HepG2 (cell line): ENCODE measurements around the gene APCDD1L. TPM values are rescaled to one million over a fixed set of nuclear protein-coding genes. Genes with fewer than 3 reads are reported as not detected.
A peak's percentile ranks its signal among the peaks of the same experiment; 100 is the strongest.

Experiments
- ATAD3A ChIP-seq: sonication (generic); formaldehyde crosslinking; IDR thresholded peaks from 2 replicates; pipeline ENCODE4 v1.4.0; 2020; ENCODE audit warnings: missing genetic modification reagents
- CHD4 ChIP-seq: fragments of 200-600 bp; sonication (generic); IDR thresholded peaks from 2 replicates; pipeline ENCODE4 v1.7.0; 2017; ENCODE audit warnings: mild to moderate bottlenecking, low read length, borderline replicate concordance
- EED ChIP-seq: sonication (generic); formaldehyde crosslinking; IDR thresholded peaks from 2 replicates; pipeline ENCODE4 v1.5.0; 2020; ENCODE audit warnings: mild to moderate bottlenecking, missing genetic modification reagents
- FOXK2 ChIP-seq: fragments of 450-650 bp; IDR thresholded peaks from 2 replicates; pipeline ENCODE4 v1.6.1; 2016
- HDAC1 ChIP-seq: sonication (generic); formaldehyde crosslinking; IDR thresholded peaks from 2 replicates; pipeline ENCODE4 v1.5.1; 2020; ENCODE audit warnings: mild to moderate bottlenecking, missing genetic modification reagents
- ISX ChIP-seq: sonication (generic); formaldehyde crosslinking; conservative IDR thresholded peaks from 2 replicates; pipeline ENCODE4 v1.5.0; 2020; ENCODE audit warnings: missing genetic modification reagents
- KDM2A ChIP-seq: sonication (generic); formaldehyde crosslinking; IDR thresholded peaks from 2 replicates; pipeline ENCODE4 v1.4.0; 2020; ENCODE audit warnings: low read depth, missing genetic modification reagents, borderline replicate concordance
- NFKB2 ChIP-seq: sonication (generic); formaldehyde crosslinking; IDR thresholded peaks from 2 replicates; pipeline ENCODE4 v1.4.0; 2020; ENCODE audit warnings: missing genetic modification reagents, borderline replicate concordance
- PHB2 ChIP-seq: fragments of 450-650 bp; IDR thresholded peaks from 2 replicates; pipeline ENCODE4 v1.6.1; 2018; ENCODE audit not compliant: partially characterized antibody
- TAF15 ChIP-seq: fragments of 200-400 bp; formaldehyde crosslinking; IDR thresholded peaks from one replicate; pipeline ENCODE4 v1.6.1; 2018; ENCODE audit warnings: mild to moderate bottlenecking, low read depth, low read length; ENCODE audit not compliant: poor library complexity, severe bottlenecking
- TEAD3 ChIP-seq: optimal IDR thresholded peaks from 2 replicates; pipeline ENCODE3; 2016; ENCODE audit warnings: borderline replicate concordance
- YEATS2 ChIP-seq: sonication (generic); formaldehyde crosslinking; IDR thresholded peaks from 2 replicates; pipeline ENCODE4 v1.4.0; 2020; ENCODE audit warnings: missing genetic modification reagents, borderline replicate concordance
- ZFP90 ChIP-seq: sonication (generic); formaldehyde crosslinking; IDR thresholded peaks from 2 replicates; pipeline ENCODE4 v1.8.0; 2022; ENCODE audit warnings: missing genetic modification reagents, mild to moderate bottlenecking, inconsistent platforms, borderline replicate concordance
- ZNF121 ChIP-seq: sonication (generic); formaldehyde crosslinking; IDR thresholded peaks from 2 replicates; pipeline ENCODE4 v1.5.0; 2020; ENCODE audit warnings: mild to moderate bottlenecking, missing genetic modification reagents
- ZNF382 ChIP-seq: sonication (generic); formaldehyde crosslinking; IDR thresholded peaks from 2 replicates; pipeline ENCODE4 v1.5.0; 2020; ENCODE audit warnings: missing genetic modification reagents, mild to moderate bottlenecking, borderline replicate concordance
- ZNF616 ChIP-seq: sonication (generic); formaldehyde crosslinking; IDR thresholded peaks from 2 replicates; pipeline ENCODE4 v1.5.0; 2020; ENCODE audit warnings: low read depth, mild to moderate bottlenecking, missing genetic modification reagents
- ZNF883 ChIP-seq: sonication (generic); formaldehyde crosslinking; IDR thresholded peaks from 2 replicates; pipeline ENCODE4 v1.5.1; 2020; ENCODE audit warnings: mild to moderate bottlenecking, missing genetic modification reagents; ENCODE audit errors: not compliant biosample characterization
- polyA plus RNA-seq, 8 experiments: library from polyadenylated mRNA; depleted of rRNA in 3 of 8; stranded (reverse) in 7 of 8; unstranded in 1 of 8; fragments of >200 nt; fragmentation: Illumina TruSeq in 4 of 8; extraction: Trizol in 4 of 8; gene quantifications; 2 replicates each; pipeline versions ENCODE4 v1.2.1 to v1.2.3, GENCODE V29; 2011 to 2016; ENCODE audit warnings: low read depth in 4 of 8, missing spikeins in 1 of 8, mixed read lengths in 1 of 8; ENCODE audit not compliant: insufficient read depth in 1 of 8
- total RNA-seq, 5 experiments: library from RNA; depleted of rRNA; stranded (reverse); fragments of >200 nt; fragmentation: Illumina TruSeq; extraction: Trizol; gene quantifications; 2 replicates each; pipeline ENCODE4 v1.2.3, GENCODE V29; 2016; ENCODE audit warnings: low read depth in 1 of 5
- TF ChIP-seq, protein P1 (sequence below): sonication (generic); formaldehyde crosslinking; IDR thresholded peaks from 2 replicates; pipeline ENCODE4 v1.8.1; 2023; ENCODE audit warnings: mild to moderate bottlenecking, missing genetic modification reagents
- TF ChIP-seq, protein P2 (sequence below): sonication (generic); formaldehyde crosslinking; IDR thresholded peaks from 2 replicates; pipeline ENCODE4 v1.5.1; 2020; ENCODE audit warnings: mild to moderate bottlenecking, missing genetic modification reagents
- TF ChIP-seq, protein P3 (sequence below): IDR thresholded peaks from 2 replicates; pipeline ENCODE4 v1.6.1; 2016; ENCODE audit warnings: low read depth, control low read depth
- TF ChIP-seq, protein P4 (sequence below): sonication (generic); formaldehyde crosslinking; IDR thresholded peaks from 2 replicates; pipeline ENCODE4 v1.5.1; 2020; ENCODE audit warnings: missing genetic modification reagents, mild to moderate bottlenecking, borderline replicate concordance

The APCDD1L gene
- total and polyA plus RNA-seq, 2 of the 13 experiments (the other 11 are each of a cell fraction or from before 2014, with no cell fraction given): not detected

DNA sequence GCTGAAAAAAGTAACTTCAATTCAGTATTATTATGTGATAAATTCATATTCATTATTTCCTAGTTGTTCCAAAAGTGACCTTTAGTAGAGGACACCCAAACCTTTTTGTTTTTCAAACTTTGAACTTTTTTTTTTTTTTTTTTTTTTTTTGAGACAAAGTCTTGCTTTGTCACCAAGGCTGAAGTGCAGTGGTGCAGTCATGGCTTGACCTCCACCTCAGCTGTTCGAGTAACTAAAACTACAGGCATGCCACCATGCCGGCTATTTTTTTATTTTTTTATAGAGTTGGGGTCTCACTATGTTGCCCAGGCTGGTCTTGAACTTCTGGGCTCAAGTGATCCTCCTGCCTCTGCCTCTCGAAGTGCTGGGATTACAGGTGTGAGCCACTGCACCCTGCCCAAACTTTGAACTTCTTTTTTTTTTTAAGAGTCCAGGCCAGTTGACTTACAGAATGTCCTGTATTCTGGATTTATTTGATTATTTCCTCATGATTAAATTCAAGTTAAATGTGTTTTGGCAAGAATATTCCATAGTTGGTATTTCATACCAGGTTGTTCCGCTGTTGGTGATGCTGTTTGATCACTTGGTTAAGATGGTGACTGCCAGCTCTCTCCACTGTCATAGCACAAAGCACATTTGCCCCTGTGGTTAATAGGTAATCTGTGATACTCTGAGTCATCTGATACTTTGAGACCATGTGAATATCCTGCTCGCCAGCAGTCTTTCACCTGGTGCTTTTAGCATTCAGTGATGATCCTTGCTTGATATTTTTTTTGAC lies 78.1 kb downstream of the APCDD1L start (continued):
- TF ChIP-seq ZNF382 (CRISPR knock-in tag) (no peak), FOXK2 (no peak), TEAD3 (CRISPR knock-in tag) (peak; percentile 37), CHD4 (peak; percentile 58; the same call in 1 of the 2 replicates), ATAD3A (CRISPR knock-in tag) (no peak), KDM2A (no peak), EED (no peak), ZNF883 (no peak), ISX (CRISPR knock-in tag) (no peak), YEATS2 (CRISPR knock-in tag) (no peak), PHB2 (no peak), TAF15 (no peak), ZNF121 (CRISPR knock-in tag) (peak; percentile 97), ZFP90 (0 out of 2 replicates have a peak, but pooled peaks have one; percentile 16), ZNF616 (CRISPR knock-in tag) (no peak), NFKB2 (no peak), HDAC1 (peak; percentile 48)
- TF ChIP-seq, protein P1, sequence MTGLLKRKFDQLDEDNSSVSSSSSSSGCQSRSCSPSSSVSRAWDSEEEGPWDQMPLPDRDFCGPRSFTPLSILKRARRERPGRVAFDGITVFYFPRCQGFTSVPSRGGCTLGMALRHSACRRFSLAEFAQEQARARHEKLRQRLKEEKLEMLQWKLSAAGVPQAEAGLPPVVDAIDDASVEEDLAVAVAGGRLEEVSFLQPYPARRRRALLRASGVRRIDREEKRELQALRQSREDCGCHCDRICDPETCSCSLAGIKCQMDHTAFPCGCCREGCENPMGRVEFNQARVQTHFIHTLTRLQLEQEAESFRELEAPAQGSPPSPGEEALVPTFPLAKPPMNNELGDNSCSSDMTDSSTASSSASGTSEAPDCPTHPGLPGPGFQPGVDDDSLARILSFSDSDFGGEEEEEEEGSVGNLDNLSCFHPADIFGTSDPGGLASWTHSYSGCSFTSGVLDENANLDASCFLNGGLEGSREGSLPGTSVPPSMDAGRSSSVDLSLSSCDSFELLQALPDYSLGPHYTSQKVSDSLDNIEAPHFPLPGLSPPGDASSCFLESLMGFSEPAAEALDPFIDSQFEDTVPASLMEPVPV (CRISPR knock-in tag): no peak
- TF ChIP-seq, protein P2, sequence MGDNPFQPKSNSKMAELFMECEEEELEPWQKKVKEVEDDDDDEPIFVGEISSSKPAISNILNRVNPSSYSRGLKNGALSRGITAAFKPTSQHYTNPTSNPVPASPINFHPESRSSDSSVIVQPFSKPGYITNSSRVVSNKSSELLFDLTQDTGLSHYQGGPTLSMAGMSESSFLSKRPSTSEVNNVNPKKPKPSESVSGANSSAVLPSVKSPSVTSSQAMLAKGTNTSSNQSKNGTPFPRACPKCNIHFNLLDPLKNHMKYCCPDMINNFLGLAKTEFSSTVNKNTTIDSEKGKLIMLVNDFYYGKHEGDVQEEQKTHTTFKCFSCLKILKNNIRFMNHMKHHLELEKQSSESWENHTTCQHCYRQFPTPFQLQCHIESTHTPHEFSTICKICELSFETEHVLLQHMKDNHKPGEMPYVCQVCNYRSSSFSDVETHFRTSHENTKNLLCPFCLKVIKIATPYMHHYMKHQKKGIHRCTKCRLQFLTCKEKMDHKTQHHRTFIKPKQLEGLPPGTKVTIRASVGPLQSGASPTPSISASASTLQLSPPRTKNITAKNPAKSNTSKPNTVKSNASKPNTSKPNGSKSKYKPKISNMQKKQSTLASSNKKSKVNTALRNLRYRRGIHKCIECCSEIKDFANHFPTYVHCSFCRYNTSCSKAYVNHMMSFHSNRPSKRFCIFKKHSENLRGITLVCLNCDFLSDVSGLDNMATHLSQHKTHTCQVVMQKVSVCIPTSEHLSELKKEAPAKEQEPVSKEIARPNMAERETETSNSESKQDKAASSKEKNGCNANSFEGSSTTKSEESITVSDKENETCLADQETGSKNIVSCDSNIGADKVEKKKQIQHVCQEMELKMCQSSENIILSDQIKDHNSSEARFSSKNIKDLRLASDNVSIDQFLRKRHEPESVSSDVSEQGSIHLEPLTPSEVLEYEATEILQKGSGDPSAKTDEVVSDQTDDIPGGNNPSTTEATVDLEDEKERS (CRISPR knock-in tag): peak; percentile 26; the same call in 1 of the 2 replicates
- TF ChIP-seq, protein P3, sequence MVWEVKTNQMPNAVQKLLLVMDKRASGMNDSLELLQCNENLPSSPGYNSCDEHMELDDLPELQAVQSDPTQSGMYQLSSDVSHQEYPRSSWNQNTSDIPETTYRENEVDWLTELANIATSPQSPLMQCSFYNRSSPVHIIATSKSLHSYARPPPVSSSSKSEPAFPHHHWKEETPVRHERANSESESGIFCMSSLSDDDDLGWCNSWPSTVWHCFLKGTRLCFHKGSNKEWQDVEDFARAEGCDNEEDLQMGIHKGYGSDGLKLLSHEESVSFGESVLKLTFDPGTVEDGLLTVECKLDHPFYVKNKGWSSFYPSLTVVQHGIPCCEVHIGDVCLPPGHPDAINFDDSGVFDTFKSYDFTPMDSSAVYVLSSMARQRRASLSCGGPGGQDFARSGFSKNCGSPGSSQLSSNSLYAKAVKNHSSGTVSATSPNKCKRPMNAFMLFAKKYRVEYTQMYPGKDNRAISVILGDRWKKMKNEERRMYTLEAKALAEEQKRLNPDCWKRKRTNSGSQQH (CRISPR knock-in tag): no peak
- TF ChIP-seq, protein P4, sequence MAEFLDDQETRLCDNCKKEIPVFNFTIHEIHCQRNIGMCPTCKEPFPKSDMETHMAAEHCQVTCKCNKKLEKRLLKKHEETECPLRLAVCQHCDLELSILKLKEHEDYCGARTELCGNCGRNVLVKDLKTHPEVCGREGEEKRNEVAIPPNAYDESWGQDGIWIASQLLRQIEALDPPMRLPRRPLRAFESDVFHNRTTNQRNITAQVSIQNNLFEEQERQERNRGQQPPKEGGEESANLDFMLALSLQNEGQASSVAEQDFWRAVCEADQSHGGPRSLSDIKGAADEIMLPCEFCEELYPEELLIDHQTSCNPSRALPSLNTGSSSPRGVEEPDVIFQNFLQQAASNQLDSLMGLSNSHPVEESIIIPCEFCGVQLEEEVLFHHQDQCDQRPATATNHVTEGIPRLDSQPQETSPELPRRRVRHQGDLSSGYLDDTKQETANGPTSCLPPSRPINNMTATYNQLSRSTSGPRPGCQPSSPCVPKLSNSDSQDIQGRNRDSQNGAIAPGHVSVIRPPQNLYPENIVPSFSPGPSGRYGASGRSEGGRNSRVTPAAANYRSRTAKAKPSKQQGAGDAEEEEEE: 0 out of 2 replicates have a peak, but pooled peaks have one; percentile 24
